K562 (cell line): Measurements from ENCODE around the gene CHMP2A.

Experiments
- ATF7 ChIP-seq: fragments of 450-650 bp; IDR thresholded peaks from 2 replicates; pipeline ENCODE4 v1.7.1; 2014; ENCODE audit warnings: mild to moderate bottlenecking, moderate library complexity
- CTCF ChIP-seq, 3 experiments: IDR thresholded peaks in 2 of 3; conservative IDR thresholded peaks in 1 of 3; 2 replicates each; pipeline ENCODE4 v1.5.1; 2011 to 2012; ENCODE audit warnings: low read length in 3 of 3, mild to moderate bottlenecking in 3 of 3, control low read depth in 2 of 3, improper control_type of control experiment in 1 of 3, inconsistent platforms in 1 of 3, low read depth in 1 of 3, mixed read lengths in 1 of 3, moderate library complexity in 1 of 3; ENCODE audit not compliant: insufficient read depth in 2 of 3
- FOXJ3 ChIP-seq: sonication (generic); formaldehyde crosslinking; IDR thresholded peaks from 2 replicates; pipeline ENCODE4 v1.4.0; 2020; ENCODE audit warnings: mild to moderate bottlenecking, missing genetic modification reagents
- JUN ChIP-seq, 2 experiments: sonication (generic) in 1 of 2; formaldehyde crosslinking in 1 of 2; IDR thresholded peaks; 2 replicates each; pipeline versions ENCODE4 v1.6.1 to v1.8.0; 2012 to 2022; ENCODE audit warnings: borderline replicate concordance in 2 of 2, mild to moderate bottlenecking in 2 of 2, improper control_type of control experiment in 1 of 2, low read depth in 1 of 2, low read length in 1 of 2, missing genetic modification reagents in 1 of 2
- NCOR1 ChIP-seq: fragments of 450-650 bp; IDR thresholded peaks from 2 replicates; pipeline ENCODE4 v1.6.1; 2016; ENCODE audit warnings: mild to moderate bottlenecking, moderate library complexity
- NR3C1 ChIP-seq: sonication (generic); formaldehyde crosslinking; IDR thresholded peaks from 2 replicates; pipeline ENCODE4 v1.8.1; 2022; ENCODE audit warnings: missing genetic modification reagents
- TF ChIP-seq, protein P1 (sequence below): sonication (generic); formaldehyde crosslinking; IDR thresholded peaks from 2 replicates; pipeline ENCODE4 v1.8.0; 2022; ENCODE audit warnings: mild to moderate bottlenecking, missing genetic modification reagents

GRCh38 chr19:58560007-58560887 lies 5.3 kb upstream of the CHMP2A start:
- no peak for TF ChIP-seq JUN (IDR thresholded peaks at IDR 0.05; ENCODE audit: borderline replicate concordance, low read depth, low read length)
- TF ChIP-seq JUN (CRISPR knock-in tag; IDR thresholded peaks at IDR 0.05; ENCODE audit: borderline replicate concordance) = 0 out of 2 replicates have a peak, but pooled peaks have one; percentile 32
- TF ChIP-seq FOXJ3 (CRISPR knock-in tag) = no peak
- TF ChIP-seq ATF7 = no peak
- no peak for TF ChIP-seq NR3C1 (CRISPR knock-in tag)
- TF ChIP-seq, protein P1, sequence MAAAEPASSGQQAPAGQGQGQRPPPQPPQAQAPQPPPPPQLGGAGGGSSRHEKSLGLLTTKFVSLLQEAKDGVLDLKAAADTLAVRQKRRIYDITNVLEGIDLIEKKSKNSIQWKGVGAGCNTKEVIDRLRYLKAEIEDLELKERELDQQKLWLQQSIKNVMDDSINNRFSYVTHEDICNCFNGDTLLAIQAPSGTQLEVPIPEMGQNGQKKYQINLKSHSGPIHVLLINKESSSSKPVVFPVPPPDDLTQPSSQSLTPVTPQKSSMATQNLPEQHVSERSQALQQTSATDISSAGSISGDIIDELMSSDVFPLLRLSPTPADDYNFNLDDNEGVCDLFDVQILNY (CRISPR knock-in tag) = no peak
- no peak for TF ChIP-seq CTCF (IDR thresholded peaks at IDR 0.05 in 2 of 3, conservative IDR thresholded peaks at IDR 0.05 in 1 of 3; ENCODE audit: insufficient read depth in 2 of 3, low read depth in 1 of 3, low read length in 3 of 3)
- TF ChIP-seq NCOR1 = no peak
